Central memory CD8-positive, alpha-beta T cell (primary cell): Measurements from ENCODE around the gene CRIP3.

ENCODE experiments used
- ATAC-seq: fragments of 150-1000 bp; cut with Tn5 transposase; replicated peaks from 2 replicates; pipeline ENCODE4 v1.10.0; 2022; ENCODE audit warnings: mild to moderate bottlenecking, moderate FRiP score, moderate number of reproducible peaks; ENCODE audit not compliant: poor library complexity, severe bottlenecking; ENCODE audit errors: extremely low read depth
- DNase-seq, 2 donors: peaks; one replicate each; pipeline ENCODE4 v3.0.0; 2021; ENCODE audit warnings: low spot score in 2 of 2
- H3K27ac Mint-ChIP-seq: one replicate; pipeline ENCODE4 v1.8.0; 2022; ENCODE audit warnings: low read depth, mild to moderate bottlenecking, moderate library complexity, mixed read lengths
- H3K27me3 Mint-ChIP-seq: one replicate; pipeline ENCODE4 v1.8.0; 2022; ENCODE audit warnings: mixed read lengths
- H3K36me3 Mint-ChIP-seq: one replicate; pipeline ENCODE4 v1.8.0; 2022; ENCODE audit warnings: mild to moderate bottlenecking, moderate library complexity, mixed read lengths; ENCODE audit not compliant: insufficient read depth
- H3K4me1 Mint-ChIP-seq: one replicate; pipeline ENCODE4 v1.8.0; 2022; ENCODE audit warnings: mixed read lengths
- H3K4me3 Mint-ChIP-seq: one replicate; pipeline ENCODE4 v1.8.0; 2022; ENCODE audit warnings: mild to moderate bottlenecking, moderate library complexity, mixed read lengths
- H3K9me3 Mint-ChIP-seq: one replicate; pipeline ENCODE4 v1.8.0; 2022; ENCODE audit warnings: mixed read lengths

The CRIP3 gene

DNA sequence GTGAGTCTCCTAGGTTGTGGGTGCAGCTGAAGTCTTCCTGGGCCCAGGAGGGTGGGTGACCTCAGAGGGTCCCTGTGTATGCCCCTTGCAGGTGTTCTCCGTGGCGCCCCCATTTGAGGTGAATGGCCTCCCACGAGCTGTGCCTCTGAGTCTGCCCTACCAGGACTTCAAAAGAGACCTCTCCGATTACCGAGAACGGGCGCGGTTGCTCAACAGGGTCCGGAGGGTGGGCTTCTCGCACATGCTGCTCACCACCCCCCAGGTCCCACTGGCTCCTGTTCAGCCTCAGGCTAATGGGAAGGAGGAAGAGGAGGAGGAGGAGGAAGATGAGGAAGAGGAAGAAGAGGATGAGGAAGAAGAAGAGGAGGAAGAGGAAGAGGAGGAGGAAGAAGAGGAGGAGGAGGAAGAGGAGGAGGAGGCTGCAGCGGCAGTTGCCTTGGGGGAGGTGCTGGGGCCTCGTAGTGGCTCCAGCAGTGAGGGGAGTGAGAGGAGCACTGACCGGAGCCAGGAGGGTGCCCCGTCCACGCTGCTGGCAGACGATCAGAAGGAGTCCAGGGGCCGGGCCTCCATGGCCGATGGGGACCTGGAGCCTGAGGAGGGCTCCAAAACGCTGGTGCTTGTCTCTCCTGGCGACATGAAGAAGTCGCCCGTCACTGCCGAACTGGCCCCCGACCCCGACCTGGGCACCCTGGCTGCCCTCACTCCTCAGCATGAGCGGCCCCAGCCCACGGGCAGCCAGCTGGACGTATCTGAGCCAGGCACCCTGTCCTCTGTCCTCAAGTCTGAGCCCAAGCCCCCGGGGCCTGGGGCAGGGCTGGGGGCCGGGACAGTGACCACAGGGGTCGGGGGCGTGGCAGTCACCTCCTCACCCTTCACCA, 25.8 kb downstream of the CRIP3 start:
- ATAC-seq (no peak), DNase-seq (no peak)
- no peaks in the 10 kb centered on the region for H3K9me3 Mint-ChIP-seq
- H3K4me3 Mint-ChIP-seq = no peak overlapping the region
- H3K27ac Mint-ChIP-seq = no peak overlapping the region
- H3K4me1 Mint-ChIP-seq = peaks cover 6% of the 10 kb centered on the region
- H3K36me3 Mint-ChIP-seq = peaks cover 4% of the 10 kb centered on the region
- H3K27me3 Mint-ChIP-seq = peaks cover 64% of the 10 kb centered on the region

DNA sequence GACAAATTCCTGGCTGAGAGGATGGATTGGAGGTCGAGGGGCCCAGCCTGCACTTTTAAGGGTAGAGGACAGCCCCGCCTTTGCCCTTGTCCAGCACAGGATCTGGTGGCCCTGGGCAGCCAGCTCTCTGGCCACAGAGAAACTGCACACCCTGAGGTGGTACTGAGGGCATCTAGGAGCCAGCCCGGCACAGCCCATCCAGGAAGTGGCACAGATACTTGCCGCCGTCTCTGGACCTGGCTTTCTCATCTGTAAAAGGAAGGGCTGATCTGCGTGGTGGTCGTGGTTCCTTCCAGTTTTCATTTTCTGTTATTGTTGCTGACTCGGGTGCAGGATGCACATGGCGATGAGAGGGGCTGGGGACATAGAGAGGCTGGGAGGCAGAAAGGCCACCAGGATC, 26.6 kb downstream of the CRIP3 start:
- no peaks in the 10 kb centered on the region for H3K9me3 Mint-ChIP-seq
- no peak for DNase-seq
- H3K4me1 Mint-ChIP-seq = peaks cover 6% of the 10 kb centered on the region
- ATAC-seq = no peak
- H3K4me3 Mint-ChIP-seq = no peak overlapping the region
- no peak overlapping the region for H3K27ac Mint-ChIP-seq
- H3K27me3 Mint-ChIP-seq = peaks cover 65% of the 10 kb centered on the region
- H3K36me3 Mint-ChIP-seq = peaks cover 4% of the 10 kb centered on the region

DNA sequence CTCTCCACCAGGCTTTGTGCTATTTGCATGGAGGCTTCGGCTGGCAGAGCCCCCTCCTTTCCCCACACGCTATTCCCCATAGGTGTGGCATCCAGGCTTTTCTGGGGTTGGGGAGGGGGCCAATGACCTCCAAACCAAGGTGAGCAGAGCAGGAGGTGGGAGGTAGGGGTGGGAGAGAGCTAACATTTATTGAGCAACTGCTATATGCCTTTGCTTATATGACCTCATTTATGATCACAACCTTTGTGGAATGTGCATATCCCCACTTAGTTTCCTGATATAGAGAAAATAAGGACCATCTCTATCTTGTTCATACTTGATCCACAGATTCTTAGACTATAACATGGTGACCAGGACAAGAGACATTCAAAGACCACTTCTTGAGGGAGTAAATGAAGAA, 28.4 kb downstream of the CRIP3 start:
- ATAC-seq = no peak
- Mint-ChIP-seq H3K4me1 (peaks cover 13% of the 10 kb centered on the region), H3K9me3 (no peaks in the 10 kb centered on the region), H3K4me3 (no peak overlapping the region), H3K27ac (no peak overlapping the region), H3K27me3 (peaks cover 62% of the 10 kb centered on the region), H3K36me3 (peaks cover 6% of the 10 kb centered on the region)
- no peak for DNase-seq

GRCh38 chr6:43278524-43279078, 30.0 kb downstream of the CRIP3 start:
- Mint-ChIP-seq H3K4me3 (no peak overlapping the region), H3K27me3 (peaks cover 75% of the 10 kb centered on the region), H3K27ac (peak overlapping the region; percentile 20), H3K4me1 (peaks cover 13% of the 10 kb centered on the region), H3K9me3 (no peaks in the 10 kb centered on the region), H3K36me3 (peaks cover 8% of the 10 kb centered on the region)
- no peak for DNase-seq
- ATAC-seq = no peak

DNA sequence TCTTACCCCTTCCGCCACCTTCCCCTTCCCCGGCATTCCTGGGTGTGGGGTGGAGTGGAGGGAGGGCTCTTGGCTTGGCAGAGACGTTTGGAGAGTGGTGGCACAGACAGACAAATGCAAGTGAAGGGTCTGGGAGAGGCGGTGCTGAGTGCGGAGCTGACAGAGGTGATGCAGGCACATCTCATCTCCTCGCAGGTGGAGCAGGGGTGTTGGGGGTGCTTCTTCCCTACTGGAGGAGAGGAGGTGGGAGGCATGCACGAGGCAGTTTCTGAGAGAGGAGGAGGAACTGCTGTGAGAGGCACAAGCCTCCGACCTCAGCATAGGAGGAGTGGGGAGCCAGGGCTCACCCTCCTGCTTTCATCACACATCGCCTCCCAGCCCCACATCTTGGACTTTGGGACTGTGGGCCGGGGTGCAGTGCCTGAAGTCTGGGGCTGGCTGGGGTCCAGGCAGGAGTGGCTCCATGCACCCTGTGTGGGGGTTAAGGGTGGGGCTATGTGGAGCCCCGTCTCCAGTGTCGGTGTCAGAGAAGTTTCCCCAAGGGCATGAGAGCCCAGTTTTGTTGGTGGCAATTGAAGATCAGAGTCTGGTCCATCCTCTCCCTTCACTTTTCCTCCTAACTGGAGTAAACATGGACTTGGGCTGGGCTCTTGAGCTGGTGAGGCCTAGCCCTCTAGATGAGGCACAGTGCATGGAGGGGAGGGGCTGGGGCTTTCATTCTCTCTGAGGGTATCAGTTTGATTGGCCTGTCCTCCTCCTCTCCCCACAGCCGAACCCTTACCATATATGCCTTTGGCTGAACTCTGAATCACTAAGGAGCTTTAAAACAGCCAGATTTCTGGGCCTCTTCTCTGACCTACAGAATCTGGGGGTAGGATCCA, 30.7 kb downstream of the CRIP3 start:
- Mint-ChIP-seq H3K4me3 (no peak overlapping the region), H3K4me1 (peaks cover 13% of the 10 kb centered on the region), H3K36me3 (peaks cover 8% of the 10 kb centered on the region), H3K27ac (peak overlapping the region; percentile 20), H3K27me3 (peaks cover 72% of the 10 kb centered on the region), H3K9me3 (no peaks in the 10 kb centered on the region)
- no peak for ATAC-seq
- no peak for DNase-seq

GRCh38 chr6:43277306-43277642, 31.4 kb downstream of the CRIP3 start:
- DNase-seq (no peak), ATAC-seq (no peak)
- Mint-ChIP-seq H3K4me1 (peaks cover 13% of the 10 kb centered on the region), H3K4me3 (peak overlapping the region; percentile 72), H3K36me3 (peaks cover 7% of the 10 kb centered on the region), H3K9me3 (no peaks in the 10 kb centered on the region), H3K27me3 (peaks cover 66% of the 10 kb centered on the region), H3K27ac (no peak overlapping the region)

- no peaks in the 10 kb centered on the region for H3K9me3 Mint-ChIP-seq
- peaks cover 7% of the 10 kb centered on the region for H3K36me3 Mint-ChIP-seq
- H3K4me1 Mint-ChIP-seq = peaks cover 13% of the 10 kb centered on the region
- H3K4me3 Mint-ChIP-seq = peak overlapping the region; percentile 72
- no peak for DNase-seq
- ATAC-seq = no peak
- no peak overlapping the region for H3K27ac Mint-ChIP-seq
- peaks cover 61% of the 10 kb centered on the region for H3K27me3 Mint-ChIP-seq
These were observed 31.9 kb downstream of the CRIP3 start for GRCh38 chr6:43276577-43277305.

- DNase-seq = no peak
- Mint-ChIP-seq H3K4me3 (peak overlapping the region; percentile 72), H3K4me1 (peaks cover 13% of the 10 kb centered on the region), H3K9me3 (no peaks in the 10 kb centered on the region), H3K36me3 (peaks cover 7% of the 10 kb centered on the region), H3K27ac (no peak overlapping the region), H3K27me3 (peaks cover 53% of the 10 kb centered on the region)
- peak; percentile 56 for ATAC-seq
These were observed 32.6 kb downstream of the CRIP3 start for GRCh38 chr6:43275801-43276576.

DNA sequence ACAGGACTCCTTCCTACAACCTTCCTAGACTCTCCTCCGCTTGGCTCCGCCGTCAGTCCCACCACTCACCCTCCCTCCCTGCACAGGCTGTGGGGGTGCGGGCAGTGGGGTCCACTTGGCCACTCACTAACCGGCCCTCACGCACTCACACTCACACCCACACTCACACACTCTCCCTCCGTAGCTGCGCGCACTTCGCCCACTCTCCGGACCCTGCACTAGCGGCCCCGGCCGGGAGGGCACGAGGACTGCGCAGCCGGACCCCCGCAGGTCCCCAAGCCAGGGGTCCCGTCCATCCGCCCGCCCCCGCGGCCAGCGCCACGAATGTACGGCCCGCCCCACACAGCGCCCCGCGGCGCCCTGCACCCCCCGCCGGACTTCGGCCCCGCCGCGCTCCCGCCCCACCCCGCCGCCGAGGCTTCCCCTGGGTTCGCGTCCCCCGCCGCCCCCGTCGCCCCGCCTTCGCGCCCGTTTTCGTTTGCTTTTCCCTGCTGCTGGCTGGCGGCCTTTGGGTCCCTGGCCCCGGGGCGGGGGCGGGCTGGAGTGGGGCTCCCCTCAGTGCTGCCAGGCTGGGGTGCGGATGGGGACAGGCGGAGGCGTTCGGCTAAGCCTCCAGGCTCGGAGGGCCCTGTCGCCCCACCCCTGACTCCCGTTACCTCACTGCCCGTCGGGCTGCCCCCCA, 33.6 kb downstream of the CRIP3 start:
- Mint-ChIP-seq H3K36me3 (peaks cover 7% of the 10 kb centered on the region), H3K4me3 (peak overlapping the region; percentile 72), H3K27me3 (peaks cover 44% of the 10 kb centered on the region), H3K9me3 (no peaks in the 10 kb centered on the region), H3K27ac (peak overlapping the region; percentile 69), H3K4me1 (peaks cover 13% of the 10 kb centered on the region)
- no peak for DNase-seq
- ATAC-seq = peak; percentile 40

GRCh38 chr6:43274127-43274915, 34.3 kb downstream of the CRIP3 start:
- Mint-ChIP-seq H3K36me3 (peaks cover 7% of the 10 kb centered on the region), H3K27me3 (peaks cover 42% of the 10 kb centered on the region), H3K4me3 (peak overlapping the region; percentile 72), H3K9me3 (no peaks in the 10 kb centered on the region), H3K4me1 (peaks cover 13% of the 10 kb centered on the region), H3K27ac (peak overlapping the region; percentile 69)
- DNase-seq = no peak
- no peak for ATAC-seq

DNA sequence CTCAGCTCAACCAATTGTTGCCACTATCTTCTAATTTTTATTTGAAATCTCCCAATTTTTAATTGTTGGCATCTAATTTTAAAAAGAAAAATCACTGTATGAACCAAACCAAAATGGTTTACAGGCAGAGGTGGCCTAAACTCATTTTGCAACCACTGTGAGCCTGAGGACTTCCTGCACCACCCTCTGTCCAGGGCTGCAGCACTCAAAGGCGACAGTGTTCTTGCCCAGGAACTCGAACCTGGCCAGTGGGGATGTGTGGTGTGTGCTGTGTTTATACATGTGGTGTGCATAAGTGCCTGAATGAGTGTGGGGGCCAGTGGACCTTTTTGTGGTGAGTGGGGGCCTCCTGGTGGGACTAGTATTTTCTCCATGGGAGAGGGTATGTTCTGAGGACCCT, 34.9 kb downstream of the CRIP3 start:
- Mint-ChIP-seq H3K4me3 (peak overlapping the region; percentile 72), H3K4me1 (peaks cover 19% of the 10 kb centered on the region), H3K36me3 (peaks cover 6% of the 10 kb centered on the region), H3K9me3 (no peaks in the 10 kb centered on the region), H3K27ac (peak overlapping the region; percentile 56), H3K27me3 (peaks cover 40% of the 10 kb centered on the region)
- ATAC-seq (no peak), DNase-seq (no peak)
